ENCODE data around the gene PRB2. TPM values are rescaled to one million over a fixed set of nuclear protein-coding genes. Genes with fewer than 3 reads are reported as not detected.

Gene PRB2
- polyA plus RNA-seq = not detected in 2 replicates

DNA sequence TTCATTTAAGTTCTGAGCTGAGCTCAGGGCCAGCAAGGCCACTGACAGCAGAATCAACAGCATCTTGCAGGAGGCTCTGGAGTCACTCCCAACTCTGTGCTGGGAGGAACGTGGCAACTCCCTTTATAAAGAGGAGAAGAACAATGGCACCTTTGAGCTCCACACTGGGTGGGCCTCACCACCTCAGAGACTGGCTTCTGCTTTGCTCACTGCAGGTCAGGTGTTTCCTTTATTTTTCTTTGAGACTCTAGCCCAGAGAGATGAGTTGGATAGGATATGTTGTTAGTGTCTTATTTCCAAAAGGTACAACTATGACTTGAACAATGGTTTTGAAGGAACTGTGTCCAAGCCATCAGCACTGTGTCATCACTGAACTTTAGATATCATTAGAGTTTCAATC is at the start of gene PRB2:
PRB2 (minus strand) TSS at position 101 of the 400 bp plus-strand sequence; CDS start at position 63, 38 bp downstream.

Other genes starting within 250 kb of the PRB2 start
- gene SMIM10L1, start 224.4 kb downstream of the PRB2 start, polyA plus RNA-seq = 17.9 and 18.2 TPM in 2 replicates
- not detected in 2 replicates for gene TAS2R42, start 208.6 kb downstream of the PRB2 start, polyA plus RNA-seq
- not detected in 2 replicates for gene PRB3, start 125.9 kb downstream of the PRB2 start, polyA plus RNA-seq
- not detected in 2 replicates for gene PRB4, start 85.1 kb downstream of the PRB2 start, polyA plus RNA-seq

Data from Purkinje cell (primary cell).